Nephron (organoid): ENCODE results near the gene TMEM144.

Source experiments
- H3K27ac Mint-ChIP-seq, 3 experiments: 2 replicates each; pipeline ENCODE4 v1.8.0; 2020; ENCODE audit warnings: mixed read lengths in 3 of 3, mild to moderate bottlenecking in 2 of 3, moderate library complexity in 1 of 3
- H3K27me3 Mint-ChIP-seq: 2 replicates; pipeline ENCODE4 v1.8.0; 2021; ENCODE audit warnings: low read depth, mild to moderate bottlenecking, moderate library complexity, mixed read lengths
- H3K36me3 Mint-ChIP-seq: 2 replicates; pipeline ENCODE4 v1.8.0; 2020; ENCODE audit warnings: low read depth, mixed read lengths
- H3K4me1 Mint-ChIP-seq: 2 replicates; pipeline ENCODE4 v1.8.0; 2020; ENCODE audit warnings: mixed read lengths
- H3K4me3 Mint-ChIP-seq, 3 experiments: 2 replicates each; pipeline ENCODE4 v1.8.0; 2020; ENCODE audit warnings: mild to moderate bottlenecking in 3 of 3, mixed read lengths in 3 of 3, moderate library complexity in 2 of 3
- H3K9me3 Mint-ChIP-seq: 2 replicates; pipeline ENCODE4 v1.8.0; 2020; ENCODE audit warnings: mixed read lengths
- TF ChIP-seq, protein P1 (sequence below), 3 experiments: fragments of 200-600 bp; sonication (generic); IDR thresholded peaks; one replicate each; pipeline ENCODE4 v1.5.0; 2021; ENCODE audit warnings: antibody characterized with exemption in 3 of 3; ENCODE audit not compliant: unreplicated experiment in 3 of 3

Gene TMEM144

GRCh38 chr4:158182736-158183135 is 27.6 kb upstream of the TMEM144 start:
- TF ChIP-seq, protein P1, sequence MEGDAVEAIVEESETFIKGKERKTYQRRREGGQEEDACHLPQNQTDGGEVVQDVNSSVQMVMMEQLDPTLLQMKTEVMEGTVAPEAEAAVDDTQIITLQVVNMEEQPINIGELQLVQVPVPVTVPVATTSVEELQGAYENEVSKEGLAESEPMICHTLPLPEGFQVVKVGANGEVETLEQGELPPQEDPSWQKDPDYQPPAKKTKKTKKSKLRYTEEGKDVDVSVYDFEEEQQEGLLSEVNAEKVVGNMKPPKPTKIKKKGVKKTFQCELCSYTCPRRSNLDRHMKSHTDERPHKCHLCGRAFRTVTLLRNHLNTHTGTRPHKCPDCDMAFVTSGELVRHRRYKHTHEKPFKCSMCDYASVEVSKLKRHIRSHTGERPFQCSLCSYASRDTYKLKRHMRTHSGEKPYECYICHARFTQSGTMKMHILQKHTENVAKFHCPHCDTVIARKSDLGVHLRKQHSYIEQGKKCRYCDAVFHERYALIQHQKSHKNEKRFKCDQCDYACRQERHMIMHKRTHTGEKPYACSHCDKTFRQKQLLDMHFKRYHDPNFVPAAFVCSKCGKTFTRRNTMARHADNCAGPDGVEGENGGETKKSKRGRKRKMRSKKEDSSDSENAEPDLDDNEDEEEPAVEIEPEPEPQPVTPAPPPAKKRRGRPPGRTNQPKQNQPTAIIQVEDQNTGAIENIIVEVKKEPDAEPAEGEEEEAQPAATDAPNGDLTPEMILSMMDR (IDR thresholded peaks at IDR 0.05; ENCODE audit: unreplicated experiment in 3 of 3), result no peak
- Mint-ChIP-seq H3K27me3 (no peaks in the 10 kb centered on the region), H3K36me3 (no peaks in the 10 kb centered on the region), H3K4me3 (no peak overlapping the region), H3K27ac (peak overlapping the region in 1 of 3 experiments; percentile 12), H3K9me3 (no peaks in the 10 kb centered on the region), H3K4me1 (no peaks in the 10 kb centered on the region)

DNA sequence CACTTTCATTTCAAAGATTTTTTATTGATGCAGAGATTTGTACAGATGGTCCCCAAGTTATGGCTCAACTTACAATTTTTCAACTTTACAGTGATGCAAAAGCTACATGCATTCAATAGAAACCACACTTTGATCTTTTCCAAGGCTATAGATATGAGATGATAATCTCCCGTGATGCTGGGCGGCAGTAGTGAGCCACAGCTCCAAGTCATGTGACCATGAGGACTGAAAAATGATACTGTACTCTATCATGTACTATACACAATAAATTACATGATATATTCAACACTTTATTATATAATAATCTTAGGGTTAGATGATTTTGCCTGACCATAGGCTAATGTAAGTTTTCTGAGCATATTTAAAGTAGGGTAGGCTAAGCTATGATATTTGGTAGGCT is 23.5 kb upstream of the TMEM144 start:
- no peaks in the 10 kb centered on the region for H3K36me3 Mint-ChIP-seq
- H3K9me3 Mint-ChIP-seq, result no peaks in the 10 kb centered on the region
- H3K27ac Mint-ChIP-seq, result no peak overlapping the region
- no peaks in the 10 kb centered on the region for H3K27me3 Mint-ChIP-seq
- H3K4me3 Mint-ChIP-seq, result no peak overlapping the region
- H3K4me1 Mint-ChIP-seq, result no peaks in the 10 kb centered on the region
- TF ChIP-seq, protein P1 (IDR thresholded peaks at IDR 0.05; ENCODE audit: unreplicated experiment in 3 of 3), result no peak

GRCh38 chr4:158189422-158189821 is 20.9 kb upstream of the TMEM144 start:
- Mint-ChIP-seq H3K4me1 (no peaks in the 10 kb centered on the region), H3K9me3 (no peaks in the 10 kb centered on the region), H3K27me3 (no peaks in the 10 kb centered on the region), H3K36me3 (no peaks in the 10 kb centered on the region), H3K4me3 (no peak overlapping the region), H3K27ac (no peak overlapping the region)
- TF ChIP-seq, protein P1 (IDR thresholded peaks at IDR 0.05; ENCODE audit: unreplicated experiment in 3 of 3), result no peak

- no peak overlapping the region for H3K4me3 Mint-ChIP-seq
- H3K36me3 Mint-ChIP-seq, result no peaks in the 10 kb centered on the region
- TF ChIP-seq, protein P1 (IDR thresholded peaks at IDR 0.05; ENCODE audit: unreplicated experiment in 3 of 3), result no peak
- no peaks in the 10 kb centered on the region for H3K4me1 Mint-ChIP-seq
- no peaks in the 10 kb centered on the region for H3K27me3 Mint-ChIP-seq
- no peak overlapping the region for H3K27ac Mint-ChIP-seq
- no peaks in the 10 kb centered on the region for H3K9me3 Mint-ChIP-seq
Measured at GRCh38 chr4:158190718-158191117, 19.6 kb upstream of the TMEM144 start.

GRCh38 chr4:158192439-158193158 is 17.7 kb upstream of the TMEM144 start:
- no peak overlapping the region for H3K27ac Mint-ChIP-seq
- no peaks in the 10 kb centered on the region for H3K4me1 Mint-ChIP-seq

More at GRCh38 chr4:158192439-158193158, 17.7 kb upstream of the TMEM144 start:
- Mint-ChIP-seq H3K36me3 (no peaks in the 10 kb centered on the region), H3K27me3 (no peaks in the 10 kb centered on the region), H3K9me3 (no peaks in the 10 kb centered on the region), H3K4me3 (no peak overlapping the region)
- TF ChIP-seq, protein P1 (IDR thresholded peaks at IDR 0.05; ENCODE audit: unreplicated experiment in 3 of 3), result no peak
